Mucosa of stomach (tissue), 1 donor: ENCODE results near the gene CCDC27.
"Not testable (repeated sequence)": the region's sequence is repeated elsewhere in the genome, so short reads cannot be mapped to it uniquely, and the experiment has no call there.

Experiments used
- H3K27me3 ChIP-seq: one replicate; pipeline ENCODE4 v1.7.0; 2013; ENCODE audit warnings: mild to moderate bottlenecking, low read length; ENCODE audit not compliant: control insufficient read depth, insufficient read depth
- H3K36me3 ChIP-seq: one replicate; pipeline ENCODE4 v1.7.0; 2013; ENCODE audit warnings: low read length; ENCODE audit not compliant: control insufficient read depth, insufficient read depth
- H3K4me1 ChIP-seq: one replicate; pipeline ENCODE4 v1.7.0; 2013; ENCODE audit warnings: mild to moderate bottlenecking, low read length; ENCODE audit not compliant: control insufficient read depth, insufficient read depth
- H3K4me3 ChIP-seq: one replicate; pipeline ENCODE4 v1.7.0; 2013; ENCODE audit warnings: low read length
- H3K9ac ChIP-seq: one replicate; pipeline ENCODE4 v1.7.0; 2013; ENCODE audit warnings: mild to moderate bottlenecking, low read length, moderate library complexity
- H3K9me3 ChIP-seq: one replicate; pipeline ENCODE4 v1.7.0; 2013; ENCODE audit warnings: mild to moderate bottlenecking, low read length, moderate library complexity; ENCODE audit not compliant: control insufficient read depth
- donor health status: Pancreatic carcinoma.

Gene CCDC27

DNA sequence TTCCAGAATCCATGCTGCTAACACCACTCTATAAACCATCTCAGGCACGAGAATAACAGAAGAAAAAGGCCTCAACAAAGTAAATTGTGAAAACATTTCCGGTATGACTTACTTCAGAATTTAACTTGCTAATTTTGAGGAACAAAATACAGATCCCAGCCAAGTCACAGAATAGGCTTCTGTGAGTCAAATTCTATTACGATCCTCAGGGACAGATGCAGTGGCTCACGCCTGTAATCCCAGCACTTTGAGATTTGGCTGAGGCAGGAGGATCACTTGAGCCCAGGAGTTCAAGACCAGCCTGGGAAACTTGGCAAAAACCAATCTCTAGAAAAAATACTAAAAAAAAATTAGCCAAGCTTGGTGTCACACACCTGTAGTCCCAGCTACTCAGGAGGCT lies 8.8 kb upstream of the CCDC27 start:
- H3K4me3 ChIP-seq, result no peak overlapping the region
- H3K9me3 ChIP-seq, result no peaks in the 10 kb centered on the region
- peaks cover 11% of the 10 kb centered on the region for H3K4me1 ChIP-seq
- no peaks in the 10 kb centered on the region for H3K36me3 ChIP-seq
- H3K27me3 ChIP-seq, result no peaks in the 10 kb centered on the region
- H3K9ac ChIP-seq, result no peak overlapping the region

DNA sequence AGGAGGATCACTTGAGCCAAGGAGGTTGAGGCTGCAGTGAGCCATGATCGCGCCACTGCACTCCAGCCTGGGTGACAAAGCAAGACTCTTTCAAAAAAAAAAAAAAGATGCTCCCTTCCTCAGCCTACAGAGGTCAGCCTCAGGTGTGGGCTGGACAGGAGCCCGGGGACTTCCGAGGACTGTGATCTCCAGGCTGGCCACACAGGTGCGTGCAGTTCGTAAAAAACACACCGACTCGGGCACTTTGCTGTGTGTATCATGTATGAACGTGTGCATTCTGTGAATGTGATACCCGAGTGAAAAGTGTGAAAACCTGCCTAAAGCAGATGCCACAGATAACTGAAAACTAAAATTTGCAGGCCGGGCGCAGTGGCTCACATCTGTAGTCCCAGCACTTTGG lies 8.4 kb upstream of the CCDC27 start:
- H3K36me3 ChIP-seq, result no peaks in the 10 kb centered on the region
- no peak overlapping the region for H3K9ac ChIP-seq
- no peak overlapping the region for H3K4me3 ChIP-seq
- H3K9me3 ChIP-seq, result no peaks in the 10 kb centered on the region
- no peaks in the 10 kb centered on the region for H3K27me3 ChIP-seq
- peaks cover 11% of the 10 kb centered on the region for H3K4me1 ChIP-seq

DNA sequence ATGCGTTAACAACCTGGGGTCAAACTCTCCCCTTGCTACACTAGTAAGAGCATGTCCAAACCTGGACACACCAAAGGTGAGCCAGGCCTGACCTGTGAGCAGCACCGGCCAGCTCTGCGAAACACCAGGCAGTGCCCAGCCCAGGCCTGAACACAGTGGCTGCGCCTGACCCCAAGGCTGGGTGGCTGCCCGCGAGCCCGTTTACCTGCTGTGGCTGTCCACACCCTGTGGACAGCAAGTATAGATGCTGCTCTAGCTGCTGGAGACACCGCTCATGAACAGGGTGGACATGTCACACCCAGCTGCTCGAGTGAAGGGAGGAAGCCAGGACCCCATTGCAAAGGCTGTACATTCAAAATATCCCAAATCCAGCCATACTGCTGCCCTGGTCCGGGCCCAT lies 7.6 kb upstream of the CCDC27 start:
- H3K9ac ChIP-seq, result no peak overlapping the region
- H3K9me3 ChIP-seq, result no peaks in the 10 kb centered on the region
- no peaks in the 10 kb centered on the region for H3K36me3 ChIP-seq
- H3K27me3 ChIP-seq, result no peaks in the 10 kb centered on the region
- H3K4me3 ChIP-seq, result no peak overlapping the region
- H3K4me1 ChIP-seq, result peaks cover 11% of the 10 kb centered on the region

DNA sequence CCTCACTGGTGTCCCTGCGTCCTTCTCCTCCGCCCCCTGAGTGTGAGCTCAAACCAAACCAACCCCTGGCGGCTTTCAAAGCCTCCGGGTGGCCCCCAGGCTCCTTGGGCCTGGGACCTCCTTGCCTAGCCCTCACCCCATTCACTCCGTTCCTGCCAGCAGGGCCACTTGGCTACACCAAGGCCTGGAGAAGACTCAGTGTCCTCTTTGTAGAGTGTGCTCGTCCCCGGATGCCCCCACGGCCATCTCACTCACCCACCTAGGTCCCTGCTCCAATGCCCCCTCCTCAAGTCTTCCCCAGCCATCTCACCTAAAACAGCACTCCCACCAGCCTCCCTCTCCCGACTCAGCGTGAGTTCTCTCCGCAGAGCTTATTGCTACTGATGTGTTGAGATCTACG lies 7.2 kb upstream of the CCDC27 start:
- H3K9me3 ChIP-seq, result no peaks in the 10 kb centered on the region
- no peaks in the 10 kb centered on the region for H3K36me3 ChIP-seq
- no peak overlapping the region for H3K9ac ChIP-seq
- H3K4me3 ChIP-seq, result no peak overlapping the region
- peaks cover 11% of the 10 kb centered on the region for H3K4me1 ChIP-seq
- no peaks in the 10 kb centered on the region for H3K27me3 ChIP-seq

DNA sequence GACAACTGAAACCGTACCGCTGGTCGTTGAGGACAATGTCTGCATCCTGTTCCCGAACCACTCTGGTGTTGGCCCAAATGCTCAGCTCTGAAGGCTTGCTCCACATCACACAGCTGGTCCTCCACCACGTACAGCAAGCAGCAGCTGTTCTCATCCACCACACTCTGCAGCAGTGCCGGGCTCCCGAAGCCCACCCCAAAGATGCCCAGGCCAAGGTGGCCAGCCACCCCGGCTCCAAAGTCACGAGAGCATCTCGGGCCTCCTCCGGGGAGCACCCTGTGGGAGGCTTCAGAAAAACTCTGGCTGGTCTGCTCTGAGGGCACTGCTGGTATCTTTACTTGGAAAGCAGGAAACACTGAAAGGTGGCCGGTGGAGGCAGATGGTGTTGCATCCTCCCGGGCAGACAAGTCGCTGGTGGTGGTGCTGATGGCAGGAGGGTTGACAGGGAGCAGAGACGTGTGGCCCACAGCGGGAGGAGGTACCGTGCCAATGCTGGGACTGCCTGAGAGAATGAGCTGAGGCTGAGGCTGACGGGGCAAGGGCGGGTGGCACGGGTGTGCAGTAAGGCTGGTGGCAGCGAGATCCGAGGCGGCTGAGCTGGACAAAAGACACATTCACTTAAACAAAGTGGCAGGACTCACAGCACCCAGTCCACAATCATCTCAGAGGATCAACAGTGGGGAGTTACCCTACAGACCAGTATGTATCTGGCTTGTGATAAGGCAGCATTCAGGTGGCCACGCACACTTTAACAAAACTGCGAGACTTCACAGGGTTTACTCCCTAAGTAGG lies 6.5 kb upstream of the CCDC27 start:
- no peaks in the 10 kb centered on the region for H3K27me3 ChIP-seq
- peaks cover 11% of the 10 kb centered on the region for H3K4me1 ChIP-seq
- H3K9me3 ChIP-seq, result no peaks in the 10 kb centered on the region
- no peak overlapping the region for H3K9ac ChIP-seq
- H3K36me3 ChIP-seq, result no peaks in the 10 kb centered on the region
- peak overlapping the region; percentile 14 for H3K4me3 ChIP-seq

DNA sequence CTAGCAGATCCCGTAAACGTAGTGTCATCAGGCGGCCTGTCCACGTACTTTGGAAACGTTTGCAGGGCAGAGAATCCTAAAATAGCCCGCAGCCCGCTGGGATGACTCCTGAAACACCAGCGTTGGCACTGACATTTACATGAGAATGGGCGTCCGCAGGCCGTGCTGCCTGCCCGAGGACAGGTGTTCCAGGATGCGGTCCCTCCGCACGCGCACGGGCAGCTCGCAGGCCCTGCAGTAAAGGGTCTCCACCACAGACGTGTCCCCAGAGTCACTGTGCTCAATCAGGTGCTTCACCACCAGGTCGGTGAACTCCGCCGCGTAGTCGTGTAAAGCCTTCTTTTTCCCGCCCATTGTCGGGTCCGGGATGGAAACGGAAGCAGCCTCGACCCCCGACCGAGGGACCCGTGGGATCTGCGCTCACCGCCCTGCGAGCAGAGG lies 5.8 kb upstream of the CCDC27 start:
- peaks cover 11% of the 10 kb centered on the region for H3K4me1 ChIP-seq
- no peaks in the 10 kb centered on the region for H3K27me3 ChIP-seq
- peak overlapping the region; percentile 66 for H3K9ac ChIP-seq

DNA sequence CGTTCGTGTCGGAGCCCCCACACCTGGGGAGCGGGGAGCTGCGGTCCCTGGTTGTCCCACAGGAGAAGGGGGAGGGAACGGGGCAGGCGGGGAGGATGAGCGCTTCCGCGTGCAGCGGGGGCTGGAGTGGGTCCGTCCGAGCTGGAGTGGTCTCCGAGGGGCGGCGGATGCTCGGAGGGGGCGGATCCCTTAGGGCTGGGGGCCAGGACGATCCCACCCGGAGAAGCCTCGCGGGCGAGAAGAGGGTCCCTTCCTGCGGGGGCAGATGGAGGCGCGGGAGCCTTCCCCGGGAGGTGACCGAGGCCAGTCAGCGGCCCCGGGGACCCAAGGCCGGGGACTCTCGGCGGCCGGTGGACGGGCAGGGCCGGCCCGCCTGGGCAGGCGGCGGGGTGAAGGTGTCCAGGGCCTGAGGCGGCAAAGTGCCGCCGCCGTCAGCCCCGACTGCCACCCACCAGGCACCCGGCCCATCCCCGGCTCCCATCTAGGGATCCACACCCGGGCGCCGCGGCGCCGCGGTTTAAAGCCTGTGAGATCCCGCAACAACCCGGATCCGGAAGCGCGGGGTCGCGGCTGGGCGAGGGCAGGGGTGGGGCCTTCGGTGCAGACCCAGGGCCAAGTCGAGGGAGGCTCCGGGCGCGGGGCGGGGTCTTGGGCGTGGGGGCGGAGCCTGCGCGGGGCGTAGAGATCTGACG lies 5.3 kb upstream of the CCDC27 start:
- Histone ChIP-seq H3K9me3 (no peaks in the 10 kb centered on the region), H3K4me1 (peaks cover 11% of the 10 kb centered on the region), H3K9ac (peak overlapping the region; percentile 66)

More for the DNA sequence above, 5.8 kb upstream of the CCDC27 start:
- Histone ChIP-seq H3K9me3 (no peaks in the 10 kb centered on the region), H3K4me3 (peak overlapping the region; percentile 14), H3K36me3 (no peaks in the 10 kb centered on the region)

DNA sequence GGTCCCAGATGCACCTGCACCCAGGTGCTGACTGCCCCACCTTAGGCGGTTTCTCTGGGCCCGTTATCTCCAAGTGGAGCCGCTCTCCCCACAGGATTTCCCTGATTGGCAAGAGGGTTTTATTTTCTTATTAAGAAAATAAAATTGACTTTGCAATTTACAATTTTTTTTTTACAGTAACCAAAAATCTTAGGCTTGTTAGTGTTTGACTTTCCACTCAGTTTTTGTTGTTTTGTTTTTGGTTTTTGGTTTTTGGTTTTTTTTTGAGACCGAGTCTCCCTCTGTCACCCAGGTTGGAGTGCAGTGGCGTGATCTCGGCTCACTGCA lies 4.8 kb upstream of the CCDC27 start:
- no peaks in the 10 kb centered on the region for H3K27me3 ChIP-seq
- no peaks in the 10 kb centered on the region for H3K36me3 ChIP-seq
- H3K9me3 ChIP-seq, result no peaks in the 10 kb centered on the region
- H3K4me3 ChIP-seq, result no peak overlapping the region
- H3K9ac ChIP-seq, result peak overlapping the region; percentile 66
- H3K4me1 ChIP-seq, result peaks cover 11% of the 10 kb centered on the region

More for the DNA sequence above, 5.3 kb upstream of the CCDC27 start:
- no peaks in the 10 kb centered on the region for H3K36me3 ChIP-seq
- peak overlapping the region; percentile 19 for H3K4me3 ChIP-seq
- H3K27me3 ChIP-seq, result no peaks in the 10 kb centered on the region

DNA sequence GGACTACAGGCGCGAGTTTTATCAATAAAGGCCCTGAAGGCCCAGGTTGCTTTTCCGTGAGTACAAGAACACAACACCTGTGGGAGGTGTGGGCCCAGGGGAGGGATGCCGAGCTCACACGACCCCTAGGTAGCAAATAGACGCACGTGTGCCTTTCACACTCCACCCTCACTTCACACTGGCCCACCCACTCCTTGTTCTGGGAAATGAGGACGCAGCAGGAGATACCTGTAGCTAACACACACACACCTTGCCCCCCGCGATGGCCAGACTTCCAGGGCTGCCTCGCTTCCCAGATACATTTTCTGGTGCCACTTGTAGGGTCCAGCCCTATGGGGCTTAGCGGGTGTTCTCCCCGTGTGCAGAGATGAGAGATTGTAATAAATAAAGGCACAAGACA lies 4.3 kb upstream of the CCDC27 start:
- no peak overlapping the region for H3K4me3 ChIP-seq
- no peaks in the 10 kb centered on the region for H3K9me3 ChIP-seq
- H3K36me3 ChIP-seq, result no peaks in the 10 kb centered on the region
- no peak overlapping the region for H3K9ac ChIP-seq
- peaks cover 11% of the 10 kb centered on the region for H3K4me1 ChIP-seq
- H3K27me3 ChIP-seq, result no peaks in the 10 kb centered on the region

DNA sequence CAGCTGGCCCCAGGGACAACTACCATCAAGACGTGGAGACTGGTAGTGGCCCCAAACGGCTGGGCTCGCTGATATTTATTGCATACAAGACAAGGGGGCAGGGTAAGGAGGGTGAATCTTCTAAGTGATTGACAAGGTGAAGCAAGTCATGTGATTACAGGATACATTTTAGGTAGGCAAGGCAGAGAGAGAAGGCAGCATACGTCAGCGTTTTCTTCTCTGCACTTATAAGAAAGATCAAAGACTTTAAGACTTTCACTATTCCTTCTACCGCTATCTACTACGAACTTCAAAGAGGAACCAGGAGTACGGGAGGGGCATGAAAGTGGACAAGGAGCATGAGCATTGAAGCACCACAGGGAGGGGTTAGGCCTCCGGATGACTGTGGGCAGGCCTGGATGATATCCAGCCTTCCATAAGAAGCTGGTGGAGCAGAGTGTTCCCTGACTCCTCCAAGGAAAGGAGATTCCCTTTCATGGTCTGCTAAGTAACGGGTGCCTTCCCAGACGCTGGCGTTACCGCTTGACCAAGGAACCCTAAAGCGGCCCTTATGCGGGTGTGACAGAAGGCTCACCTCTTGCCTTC lies 3.8 kb upstream of the CCDC27 start:
- H3K4me1 ChIP-seq, result peaks cover 11% of the 10 kb centered on the region
- H3K9me3 ChIP-seq, H3K9ac ChIP-seq: not testable (repeated sequence)

DNA sequence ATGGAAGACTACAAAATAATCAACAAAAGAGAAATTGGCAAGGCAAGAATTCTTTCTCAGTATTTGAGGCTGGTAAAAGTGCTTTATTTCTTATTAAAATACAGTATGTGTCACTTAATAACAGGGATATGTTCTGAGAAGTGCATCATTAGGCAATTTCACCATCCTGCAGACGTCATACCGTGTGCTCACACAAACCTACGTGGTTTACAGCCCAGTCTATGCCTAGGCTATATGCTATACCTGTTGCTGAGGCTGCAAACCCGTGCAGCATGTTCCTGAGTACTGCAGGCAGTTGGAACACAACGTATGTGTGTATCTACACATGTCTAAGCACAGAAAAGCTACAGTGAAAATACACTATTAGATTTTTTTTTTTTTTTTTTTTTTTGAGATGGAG lies 2.7 kb upstream of the CCDC27 start:
- Histone ChIP-seq H3K36me3 (no peaks in the 10 kb centered on the region), H3K4me1 (peaks cover 11% of the 10 kb centered on the region), H3K9ac (no peak overlapping the region), H3K4me3 (no peak overlapping the region), H3K27me3 (no peaks in the 10 kb centered on the region), H3K9me3 (no peaks in the 10 kb centered on the region)

More for the DNA sequence above, 3.8 kb upstream of the CCDC27 start:
- H3K36me3 ChIP-seq, H3K4me3 ChIP-seq, H3K27me3 ChIP-seq: not testable (repeated sequence)

DNA sequence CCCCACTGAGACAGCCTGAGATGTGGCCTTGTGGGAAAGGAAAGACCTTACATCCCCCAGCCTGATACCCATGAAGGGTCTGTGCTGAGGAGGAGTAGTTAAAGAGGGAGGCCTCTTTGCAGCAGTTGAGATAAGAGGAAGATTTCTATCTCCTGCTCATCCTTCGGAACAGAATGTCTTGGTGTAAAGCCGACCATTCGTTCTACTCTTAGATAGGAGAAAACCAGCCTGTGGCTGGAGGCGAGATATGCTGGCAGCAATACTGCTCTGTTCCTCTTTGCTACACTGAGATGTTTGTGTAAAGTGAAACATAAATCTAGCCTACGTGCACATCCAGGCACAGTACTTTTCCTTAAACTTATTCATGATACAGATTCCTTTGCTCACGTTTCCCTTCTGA lies 1.5 kb upstream of the CCDC27 start:
- Histone ChIP-seq H3K36me3 (no peaks in the 10 kb centered on the region), H3K4me1 (peaks cover 11% of the 10 kb centered on the region), H3K9me3 (no peaks in the 10 kb centered on the region), H3K9ac (no peak overlapping the region), H3K27me3 (no peaks in the 10 kb centered on the region), H3K4me3 (no peak overlapping the region)
